ENCODE measurements around the gene CFD. TPM values are rescaled to one million over a fixed set of nuclear protein-coding genes. Genes with fewer than 3 reads are reported as not detected.
A peak's percentile ranks its signal among the peaks of the same experiment; 100 is the strongest.

Gene CFD
- total and polyA plus RNA-seq, 11 donors = 24.2 to 586 (median 103) TPM

DNA sequence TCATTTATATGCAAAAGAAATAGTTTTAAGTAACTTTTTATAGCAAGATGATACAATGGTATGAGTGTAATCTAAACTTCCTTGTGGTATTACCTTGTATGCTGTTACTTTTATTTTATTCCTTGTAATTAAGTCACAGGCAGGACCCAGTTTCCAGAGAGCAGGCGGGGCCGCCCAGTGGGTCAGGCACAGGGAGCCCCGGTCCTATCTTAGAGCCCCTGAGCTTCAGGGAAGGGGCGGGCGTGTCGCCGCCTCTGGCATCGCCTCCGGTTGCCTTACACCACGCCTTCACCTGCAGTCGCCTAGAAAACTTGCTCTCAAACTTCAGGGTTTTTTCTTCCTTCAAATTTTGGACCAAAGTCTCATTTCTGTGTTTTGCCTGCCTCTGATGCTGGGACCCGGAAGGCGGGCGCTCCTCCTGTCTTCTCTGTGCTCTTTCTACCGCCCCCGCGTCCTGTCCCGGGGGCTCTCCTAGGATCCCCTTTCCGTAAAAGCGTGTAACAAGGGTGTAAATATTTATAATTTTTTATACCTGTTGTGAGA is 47.9 kb upstream of the CFD start:
- Histone ChIP-seq H3K27ac (no peak overlapping the region), H3K36me3 (peaks cover 6 to 73% (median 64%) of the 10 kb centered on the region in 9 donors), H3K4me3 (no peak overlapping the region), H3K9me3 (no peaks in the 10 kb centered on the region), H3K4me1 (peaks cover 0 to 4% (median 0%) of the 10 kb centered on the region in 12 donors), H3K27me3 (no peaks in the 10 kb centered on the region)
- TF ChIP-seq, protein P1, sequence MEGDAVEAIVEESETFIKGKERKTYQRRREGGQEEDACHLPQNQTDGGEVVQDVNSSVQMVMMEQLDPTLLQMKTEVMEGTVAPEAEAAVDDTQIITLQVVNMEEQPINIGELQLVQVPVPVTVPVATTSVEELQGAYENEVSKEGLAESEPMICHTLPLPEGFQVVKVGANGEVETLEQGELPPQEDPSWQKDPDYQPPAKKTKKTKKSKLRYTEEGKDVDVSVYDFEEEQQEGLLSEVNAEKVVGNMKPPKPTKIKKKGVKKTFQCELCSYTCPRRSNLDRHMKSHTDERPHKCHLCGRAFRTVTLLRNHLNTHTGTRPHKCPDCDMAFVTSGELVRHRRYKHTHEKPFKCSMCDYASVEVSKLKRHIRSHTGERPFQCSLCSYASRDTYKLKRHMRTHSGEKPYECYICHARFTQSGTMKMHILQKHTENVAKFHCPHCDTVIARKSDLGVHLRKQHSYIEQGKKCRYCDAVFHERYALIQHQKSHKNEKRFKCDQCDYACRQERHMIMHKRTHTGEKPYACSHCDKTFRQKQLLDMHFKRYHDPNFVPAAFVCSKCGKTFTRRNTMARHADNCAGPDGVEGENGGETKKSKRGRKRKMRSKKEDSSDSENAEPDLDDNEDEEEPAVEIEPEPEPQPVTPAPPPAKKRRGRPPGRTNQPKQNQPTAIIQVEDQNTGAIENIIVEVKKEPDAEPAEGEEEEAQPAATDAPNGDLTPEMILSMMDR (IDR thresholded peaks at IDR 0.05) = no peak
- no peak for TF ChIP-seq POLR2A (IDR thresholded peaks at IDR 0.05)
- DNase-seq = no peak
- intact Hi-C loops (cut with DNase I) = no loop called here
- ATAC-seq = no peak
- 94 to 95% (median 95%) methylated on average over 20 of the region's 20 CpGs for WGBS, 4 donors

DNA sequence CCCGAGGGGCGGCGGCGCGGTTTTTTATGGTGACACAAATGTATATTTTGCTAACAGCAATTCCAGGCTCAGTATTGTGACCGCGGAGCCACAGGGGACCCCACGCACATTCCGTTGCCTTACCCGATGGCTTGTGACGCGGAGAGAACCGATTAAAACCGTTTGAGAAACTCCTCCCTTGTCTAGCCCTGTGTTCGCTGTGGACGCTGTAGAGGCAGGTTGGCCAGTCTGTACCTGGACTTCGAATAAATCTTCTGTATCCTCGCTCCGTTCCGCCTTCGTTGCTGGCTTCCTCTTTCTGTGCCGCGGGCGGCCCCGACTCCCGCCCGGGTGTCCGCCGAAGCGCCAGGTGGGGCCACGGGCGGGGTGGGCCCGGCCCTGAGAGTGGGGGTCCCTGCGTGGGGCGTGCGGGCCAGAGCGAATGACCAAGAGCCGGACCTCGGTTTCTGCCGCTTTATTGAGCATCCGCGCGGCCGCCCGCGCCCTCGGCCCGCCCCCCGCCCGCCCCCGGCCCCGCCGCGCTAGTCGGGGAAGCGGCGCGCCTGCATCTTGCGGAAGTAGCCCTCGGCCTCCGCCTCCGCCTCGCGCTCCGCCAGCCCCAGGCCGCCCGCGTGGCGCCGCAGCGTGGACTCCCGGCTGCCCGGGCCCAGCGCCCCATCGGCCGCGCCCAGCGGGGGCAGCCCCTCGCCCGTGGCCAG is 47.3 kb upstream of the CFD start:
- Histone ChIP-seq H3K27me3 (no peaks in the 10 kb centered on the region), H3K4me3 (no peak overlapping the region), H3K9me3 (no peaks in the 10 kb centered on the region), H3K4me1 (no peaks in the 10 kb centered on the region), H3K27ac (no peak overlapping the region), H3K36me3 (peaks cover 6 to 67% (median 58%) of the 10 kb centered on the region in 9 donors)
- no peak for ATAC-seq
- peak in 2 of 5 donors; percentile 17 to 24 for DNase-seq
- intact Hi-C loops (cut with DNase I) = no loop called here
- TF ChIP-seq POLR2A (IDR thresholded peaks at IDR 0.05) = no peak
- 90 to 91% (median 90%) methylated on average over 63 to 80 of the region's 80 CpGs for WGBS, 4 donors

DNA sequence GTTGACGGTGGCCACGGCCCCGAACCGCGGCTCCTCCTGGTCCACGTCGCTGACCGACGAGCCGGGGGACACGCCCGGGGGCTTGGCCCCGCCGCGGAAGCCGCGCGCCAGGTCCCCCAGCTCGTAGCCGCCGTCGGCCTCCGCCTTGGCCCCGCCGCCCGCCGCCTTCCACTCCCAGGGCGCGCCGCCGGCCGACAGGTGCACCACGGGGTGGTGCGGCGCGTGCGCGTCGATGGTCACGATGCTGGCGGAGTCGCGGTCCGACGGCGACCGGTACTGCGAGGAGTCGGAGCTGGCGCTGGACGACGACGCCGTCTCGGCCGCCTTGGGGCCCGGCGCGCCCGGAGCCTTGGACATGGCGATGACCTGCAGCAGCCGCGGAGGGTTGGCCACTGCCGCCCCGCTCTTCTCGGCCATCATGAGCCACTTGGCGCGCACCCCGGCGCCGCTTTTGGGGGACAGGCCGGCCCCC is 46.7 kb upstream of the CFD start:
- 89 to 95% (median 92%) methylated on average over 45 to 72 of the region's 72 CpGs for WGBS, 4 donors
- TF ChIP-seq, protein P1 (IDR thresholded peaks at IDR 0.05) = no peak
- TF ChIP-seq POLR2A (IDR thresholded peaks at IDR 0.05) = no peak
- no peak overlapping the region for H3K4me3 ChIP-seq
- no peaks in the 10 kb centered on the region for H3K27me3 ChIP-seq
- no peak overlapping the region for H3K27ac ChIP-seq
- H3K9me3 ChIP-seq = no peaks in the 10 kb centered on the region
- intact Hi-C loops (cut with DNase I) = no loop called here
- peak in 1 of 5 donors; percentile 16 for DNase-seq
- no peaks in the 10 kb centered on the region for H3K4me1 ChIP-seq
- H3K36me3 ChIP-seq = peaks cover 4 to 61% (median 52%) of the 10 kb centered on the region in 9 donors
- ATAC-seq = no peak

DNA sequence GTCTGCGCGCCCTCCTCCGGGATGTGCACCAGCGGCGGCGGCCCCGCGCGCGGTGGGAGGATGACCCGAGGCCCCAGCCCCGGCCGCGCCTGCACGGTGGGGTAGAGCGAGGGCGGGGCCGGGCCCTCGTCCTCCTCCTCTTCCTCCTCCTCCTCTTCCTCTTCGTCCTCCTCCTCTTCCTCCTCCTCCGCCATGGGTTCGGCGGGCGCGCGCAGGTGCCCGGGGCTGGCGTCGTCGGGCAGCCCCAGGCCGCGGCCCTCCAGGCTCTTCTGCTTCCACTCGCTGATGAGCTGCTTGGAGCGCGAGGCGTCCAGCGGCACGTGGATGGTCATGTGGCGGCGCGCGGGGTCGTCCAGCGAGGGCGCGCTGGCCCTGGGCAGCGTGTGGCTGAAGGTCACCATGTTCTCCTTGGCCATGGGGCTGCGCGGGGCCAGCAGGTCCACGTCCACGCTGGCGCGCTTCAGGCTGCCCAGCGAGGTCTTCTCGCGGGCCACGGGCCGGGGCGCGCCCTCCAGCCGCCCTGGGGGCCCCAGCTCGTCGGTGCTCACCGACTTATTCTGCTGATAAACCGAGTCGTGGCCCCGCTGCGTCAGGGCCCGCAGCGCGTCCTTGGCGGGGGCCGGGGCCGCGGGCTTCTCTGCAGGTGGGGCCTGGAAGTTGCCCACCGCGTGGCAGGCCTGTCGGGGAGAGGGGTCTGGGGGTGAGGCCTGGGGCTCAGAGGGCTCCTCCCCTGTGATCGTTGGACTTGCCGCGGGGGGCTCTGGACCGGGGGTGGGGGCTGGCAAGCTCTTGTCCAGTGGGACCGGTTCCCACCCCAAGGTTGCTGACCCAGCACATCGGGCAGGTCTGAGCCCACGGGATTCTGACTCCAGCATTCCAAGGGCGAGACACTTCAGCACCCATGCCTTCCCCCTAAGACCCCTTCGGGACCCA is 46.0 kb upstream of the CFD start:
- H3K4me1 ChIP-seq = no peaks in the 10 kb centered on the region
- WGBS, 4 donors = 94 to 96% (median 95%) methylated on average over 43 to 87 of the region's 87 CpGs
- H3K4me3 ChIP-seq = no peak overlapping the region
- H3K36me3 ChIP-seq = peaks cover 3 to 54% (median 45%) of the 10 kb centered on the region in 9 donors
- no peaks in the 10 kb centered on the region for H3K9me3 ChIP-seq
- DNase-seq (peak in 2 of 5 donors; percentile 20 to 22), ATAC-seq (peak in 2 of 4 donors; percentile 5 to 10)
- intact Hi-C loops (cut with DNase I) = no loop called here
- no peaks in the 10 kb centered on the region for H3K27me3 ChIP-seq
- no peak for TF ChIP-seq POLR2A (IDR thresholded peaks at IDR 0.05)
- TF ChIP-seq, protein P1 (IDR thresholded peaks at IDR 0.05) = no peak
- no peak overlapping the region for H3K27ac ChIP-seq

Measured in heart left ventricle (tissue), 16 donors.